DOHH2 (cell line): ENCODE data around the gene MAP4K2.

ENCODE experiments used
- H3F3A ChIP-seq: fragments of 200-600 bp; sonication (generic), shearing (Covaris generic); 2 replicates; pipeline ENCODE4 v1.6.0; 2016; ENCODE audit warnings: antibody characterized with exemption, mild to moderate bottlenecking; ENCODE audit not compliant: control insufficient read depth, insufficient read depth
- H3K27ac ChIP-seq: fragments of 200-600 bp; sonication (generic); 2 replicates; pipeline ENCODE4 v1.5.1; 2014; ENCODE audit warnings: low read depth, mild to moderate bottlenecking, low read length, moderate library complexity
- H3K27me3 ChIP-seq: fragments of 200-600 bp; sonication (generic); 2 replicates; pipeline ENCODE4 v1.6.1; 2014; ENCODE audit warnings: mild to moderate bottlenecking, low read length, mixed read lengths; ENCODE audit not compliant: control insufficient read depth
- H3K36me3 ChIP-seq: fragments of 200-600 bp; sonication (generic); 2 replicates; pipeline ENCODE4 v1.6.1; 2014; ENCODE audit warnings: mild to moderate bottlenecking, low read length, moderate library complexity, mixed read lengths; ENCODE audit not compliant: control insufficient read depth
- H3K4me1 ChIP-seq: fragments of 200-600 bp; sonication (generic); 2 replicates; pipeline ENCODE4 v1.6.1; 2014; ENCODE audit warnings: mild to moderate bottlenecking, low read length, mixed read lengths; ENCODE audit not compliant: control insufficient read depth
- H3K4me2 ChIP-seq: fragments of 200-600 bp; sonication (generic); 2 replicates; pipeline ENCODE4 v1.6.0; 2014; ENCODE audit warnings: mild to moderate bottlenecking, low read length, moderate library complexity
- H3K4me3 ChIP-seq: fragments of 200-600 bp; sonication (generic); 2 replicates; pipeline ENCODE4 v1.5.1; 2014; ENCODE audit warnings: mild to moderate bottlenecking, low read length, mixed read lengths
- H3K79me2 ChIP-seq: fragments of 200-600 bp; sonication (generic); 2 replicates; pipeline ENCODE4 v1.6.1; 2014; ENCODE audit warnings: mild to moderate bottlenecking, low read length, mixed read lengths; ENCODE audit not compliant: control insufficient read depth
- H3K9me2 ChIP-seq: fragments of 200-600 bp; sonication (generic); replicated peaks from 2 replicates; pipeline ENCODE4 v1.6.1; 2014; ENCODE audit warnings: mild to moderate bottlenecking, low read length, mixed read lengths; ENCODE audit not compliant: control insufficient read depth
- H3K9me3 ChIP-seq: fragments of 200-600 bp; sonication (generic); 2 replicates; pipeline ENCODE4 v1.6.1; 2014; ENCODE audit warnings: antibody characterized with exemption, low read length, mixed read lengths; ENCODE audit not compliant: control insufficient read depth, insufficient read depth
- H4K20me1 ChIP-seq: fragments of 200-600 bp; sonication (generic); 2 replicates; pipeline ENCODE4 v1.6.0; 2014; ENCODE audit warnings: low read depth, mild to moderate bottlenecking, antibody characterized with exemption, low read length, moderate library complexity; ENCODE audit not compliant: control insufficient read depth, insufficient read depth
- EZH2phosphoT487 ChIP-seq: fragments of 200-600 bp; sonication (generic); IDR thresholded peaks from 2 replicates; pipeline ENCODE4 v1.6.1; 2017; ENCODE audit warnings: borderline replicate concordance, mild to moderate bottlenecking, antibody characterized with exemption, low read length, moderate library complexity, mixed read lengths
- TF ChIP-seq, protein P1 (sequence below): fragments of 200-600 bp; sonication (generic); IDR thresholded peaks from one replicate; pipeline ENCODE4 v1.5.1; 2014; ENCODE audit warnings: antibody characterized with exemption, mild to moderate bottlenecking, low read depth, low read length; ENCODE audit not compliant: poor library complexity, severe bottlenecking

Gene MAP4K2

DNA sequence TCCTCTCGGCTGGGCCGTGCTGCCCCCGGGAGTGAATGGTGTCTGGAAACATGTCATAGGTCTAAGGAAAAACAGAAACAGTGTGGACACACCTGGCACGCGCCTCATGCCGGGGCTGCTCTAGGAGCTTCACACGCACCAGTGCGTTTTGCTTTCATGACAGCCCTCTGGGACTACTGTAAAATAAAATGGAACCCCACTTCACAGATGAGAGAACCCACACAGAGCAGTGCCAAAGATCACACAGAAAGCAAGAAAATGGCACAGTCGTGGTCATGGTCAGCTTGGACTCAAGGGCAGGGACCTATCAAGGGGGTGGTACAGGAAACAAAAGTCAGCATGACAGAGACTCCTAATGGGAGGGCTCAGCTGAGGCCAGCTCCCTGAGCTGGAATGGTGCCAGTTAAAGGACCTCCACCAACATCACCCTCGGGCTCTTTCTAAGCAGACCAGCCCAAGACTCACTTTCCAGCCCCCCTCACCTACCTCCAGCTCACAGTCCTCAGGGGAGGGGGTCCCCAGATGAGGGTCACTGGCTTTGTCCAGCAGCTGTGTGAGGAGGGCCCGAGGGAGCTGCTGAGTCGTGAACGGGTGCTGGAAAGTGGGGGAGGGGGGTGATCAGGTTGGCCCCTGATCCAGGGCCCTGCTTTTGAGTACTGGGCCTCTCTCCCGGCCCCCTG lies 3.3 kb downstream of the MAP4K2 start:
- Histone ChIP-seq H3K27ac (peak overlapping the region; percentile 86), H3K36me3 (peaks cover 70% of the 10 kb centered on the region), H4K20me1 (no peaks in the 10 kb centered on the region), H3K79me2 (peaks cover 19% of the 10 kb centered on the region), H3K27me3 (no peaks in the 10 kb centered on the region), H3F3A (peaks cover 19% of the 10 kb centered on the region), H3K9me3 (no peaks in the 10 kb centered on the region), H3K9me2 (no peaks in the 10 kb centered on the region), H3K4me3 (peak overlapping the region; percentile 99), H3K4me1 (peaks cover 46% of the 10 kb centered on the region), H3K4me2 (peak overlapping the region; percentile 96)
- TF ChIP-seq, protein P1, sequence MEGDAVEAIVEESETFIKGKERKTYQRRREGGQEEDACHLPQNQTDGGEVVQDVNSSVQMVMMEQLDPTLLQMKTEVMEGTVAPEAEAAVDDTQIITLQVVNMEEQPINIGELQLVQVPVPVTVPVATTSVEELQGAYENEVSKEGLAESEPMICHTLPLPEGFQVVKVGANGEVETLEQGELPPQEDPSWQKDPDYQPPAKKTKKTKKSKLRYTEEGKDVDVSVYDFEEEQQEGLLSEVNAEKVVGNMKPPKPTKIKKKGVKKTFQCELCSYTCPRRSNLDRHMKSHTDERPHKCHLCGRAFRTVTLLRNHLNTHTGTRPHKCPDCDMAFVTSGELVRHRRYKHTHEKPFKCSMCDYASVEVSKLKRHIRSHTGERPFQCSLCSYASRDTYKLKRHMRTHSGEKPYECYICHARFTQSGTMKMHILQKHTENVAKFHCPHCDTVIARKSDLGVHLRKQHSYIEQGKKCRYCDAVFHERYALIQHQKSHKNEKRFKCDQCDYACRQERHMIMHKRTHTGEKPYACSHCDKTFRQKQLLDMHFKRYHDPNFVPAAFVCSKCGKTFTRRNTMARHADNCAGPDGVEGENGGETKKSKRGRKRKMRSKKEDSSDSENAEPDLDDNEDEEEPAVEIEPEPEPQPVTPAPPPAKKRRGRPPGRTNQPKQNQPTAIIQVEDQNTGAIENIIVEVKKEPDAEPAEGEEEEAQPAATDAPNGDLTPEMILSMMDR, result no peak
- TF ChIP-seq EZH2phosphoT487, result no peak

DNA sequence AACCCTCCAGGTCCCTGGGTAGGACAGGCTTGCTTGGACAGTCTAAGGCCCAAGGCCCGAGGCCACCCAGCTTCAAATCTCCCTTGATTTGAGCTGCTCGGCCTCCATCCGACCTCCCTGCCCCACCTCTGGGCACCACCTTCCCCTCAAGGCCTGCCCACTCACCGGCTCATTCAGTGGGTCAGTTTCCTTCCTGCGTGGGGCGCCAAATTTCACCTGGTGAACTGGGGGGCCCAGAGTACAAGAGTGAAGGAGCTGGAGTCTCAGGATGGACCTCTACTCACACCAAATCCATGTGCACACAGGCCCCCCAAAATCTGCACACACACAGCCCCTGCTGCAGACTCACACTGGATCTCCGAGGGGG lies 3.8 kb downstream of the MAP4K2 start:
- TF ChIP-seq, protein P1, result no peak
- TF ChIP-seq EZH2phosphoT487, result no peak
- Histone ChIP-seq H3K27ac (peak overlapping the region; percentile 86), H3K27me3 (no peaks in the 10 kb centered on the region), H4K20me1 (no peaks in the 10 kb centered on the region), H3K4me2 (peak overlapping the region; percentile 96), H3F3A (peaks cover 19% of the 10 kb centered on the region), H3K9me2 (no peaks in the 10 kb centered on the region), H3K4me3 (peak overlapping the region; percentile 99), H3K4me1 (peaks cover 46% of the 10 kb centered on the region), H3K79me2 (peaks cover 19% of the 10 kb centered on the region), H3K36me3 (peaks cover 65% of the 10 kb centered on the region), H3K9me3 (no peaks in the 10 kb centered on the region)

DNA sequence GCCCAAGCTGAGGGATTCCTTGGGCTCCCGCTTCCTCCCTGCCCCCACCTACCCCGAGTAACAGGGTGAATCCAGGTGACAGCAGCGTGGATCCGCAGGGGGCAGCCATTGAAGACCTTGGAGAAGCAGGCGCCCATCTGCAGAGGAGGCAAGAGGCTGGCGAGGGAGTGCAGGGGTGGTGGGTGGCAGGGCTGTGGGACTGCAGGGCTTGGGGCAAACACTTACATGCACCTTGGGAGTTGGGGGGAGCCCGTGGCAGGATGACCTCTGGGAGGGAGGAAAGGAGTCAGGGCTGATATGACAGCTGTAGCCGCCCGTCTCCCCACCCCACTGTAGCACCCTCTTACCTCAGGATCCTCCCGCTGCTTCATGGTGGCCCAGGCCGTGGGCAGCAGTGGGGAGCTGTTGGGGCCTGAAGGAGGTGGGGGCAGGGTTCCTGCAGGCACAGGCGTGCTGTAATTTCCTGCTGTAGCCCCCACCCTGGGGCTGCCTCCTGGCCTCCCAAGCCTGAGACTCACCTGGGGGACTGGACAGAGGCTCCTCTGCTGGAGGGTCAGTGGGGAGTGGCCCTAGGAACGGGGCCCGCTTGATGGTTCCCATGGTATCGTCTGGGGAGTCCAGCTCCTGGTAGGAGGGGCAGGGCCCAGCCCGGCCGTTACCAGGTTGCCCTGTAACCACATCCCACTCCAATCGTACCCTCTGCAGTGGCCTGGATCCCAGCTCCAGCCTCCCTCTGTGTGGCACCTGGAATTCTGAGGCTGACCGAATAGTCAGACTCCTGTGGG lies 6.1 kb downstream of the MAP4K2 start:
- H3K4me3 ChIP-seq, result no peak overlapping the region
- H3K4me1 ChIP-seq, result peaks cover 35% of the 10 kb centered on the region
- H3K27me3 ChIP-seq, result no peaks in the 10 kb centered on the region
- no peaks in the 10 kb centered on the region for H4K20me1 ChIP-seq
- no peaks in the 10 kb centered on the region for H3K9me2 ChIP-seq
- TF ChIP-seq, protein P1, result no peak
- no peak for TF ChIP-seq EZH2phosphoT487
- no peak overlapping the region for H3K4me2 ChIP-seq
- H3K27ac ChIP-seq, result no peak overlapping the region
- H3K9me3 ChIP-seq, result no peaks in the 10 kb centered on the region
- peaks cover 56% of the 10 kb centered on the region for H3K36me3 ChIP-seq
- H3K79me2 ChIP-seq, result peaks cover 7% of the 10 kb centered on the region
- peaks cover 10% of the 10 kb centered on the region for H3F3A ChIP-seq
